Body of pancreas (tissue), 4 donors: ENCODE measurements around the gene RET.

Experiments used
- CTCF ChIP-seq, 7 experiments: fragments of 450-650 bp in 4 of 7; fragments of 200-600 bp in 3 of 7; sonication (generic) in 3 of 7; IDR thresholded peaks; one replicate each; pipeline ENCODE4 v1.5.1; 2016 to 2019; ENCODE audit warnings: antibody characterized with exemption in 7 of 7
- POLR2A ChIP-seq, 3 donors: fragments of 450-650 bp; IDR thresholded peaks; one replicate each; pipeline ENCODE4 v1.6.1; 2016; ENCODE audit warnings: antibody characterized with exemption in 3 of 3, mild to moderate bottlenecking in 2 of 3

GRCh38 chr10:43119416-43120115 is 42.7 kb downstream of the RET start:
- TF ChIP-seq CTCF (IDR thresholded peaks at IDR 0.05) (no peak), POLR2A (IDR thresholded peaks at IDR 0.05) (no peak)
